HG03060 (cell line): ENCODE data around the gene REC8.

ENCODE experiments used
- ATAC-seq: cut with Tn5 transposase; IDR thresholded peaks from one replicate; pipeline ENCODE4 v1.9.1; 2021; ENCODE audit warnings: low read depth, moderate number of reproducible peaks; ENCODE audit not compliant: unreplicated experiment

Gene REC8

GRCh38 chr14:24182110-24182882, 10.4 kb downstream of the REC8 start:
- no peak for ATAC-seq

- no peak for ATAC-seq
These were observed 11.2 kb downstream of the REC8 start for GRCh38 chr14:24183014-24183481.

- ATAC-seq: no peak
These were observed 12.5 kb downstream of the REC8 start for GRCh38 chr14:24184104-24184970.

GRCh38 chr14:24185026-24185425, 13.1 kb downstream of the REC8 start:
- no peak for ATAC-seq

GRCh38 chr14:24185741-24186140, 13.9 kb downstream of the REC8 start:
- ATAC-seq: no peak

- ATAC-seq: no peak
These were observed 15.1 kb downstream of the REC8 start for GRCh38 chr14:24186831-24187538.

- ATAC-seq: no peak
These were observed 15.6 kb downstream of the REC8 start for GRCh38 chr14:24187539-24187915.

- ATAC-seq: peak; percentile 63
These were observed 16.6 kb downstream of the REC8 start, which contains the start of gene IPO4 for GRCh38 chr14:24188251-24189058. Gene IPO4, minus strand, starts transcription at chr14:24188816. Its CDS starts 29 bp downstream, at chr14:24188787.

- ATAC-seq: no peak
These were observed 17.1 kb downstream of the REC8 start for GRCh38 chr14:24189059-24189375.

- ATAC-seq: no peak
These were observed 17.6 kb downstream of the REC8 start for GRCh38 chr14:24189460-24189859.

- no peak for ATAC-seq
These were observed 18.5 kb downstream of the REC8 start for GRCh38 chr14:24190416-24190815.

GRCh38 chr14:24192933-24193332, 21.1 kb downstream of the REC8 start:
- ATAC-seq: no peak

- ATAC-seq: no peak
These were observed 22.4 kb downstream of the REC8 start for GRCh38 chr14:24194186-24194872.

GRCh38 chr14:24194873-24195185, 22.9 kb downstream of the REC8 start:
- ATAC-seq: no peak

GRCh38 chr14:24195186-24196070, 23.5 kb downstream of the REC8 start, which contains the start of gene TM9SF1:
Gene TM9SF1, minus strand, starts transcription at chr14:24195441. Its CDS starts 422 bp downstream, at chr14:24195019.
- peak; percentile 51 for ATAC-seq

- ATAC-seq: no peak
These were observed 24.5 kb downstream of the REC8 start for GRCh38 chr14:24196071-24197055.

- no peak for ATAC-seq
These were observed 25.2 kb downstream of the REC8 start for GRCh38 chr14:24197056-24197450.
